NCI-H526 (cell line): ENCODE data around the gene C2CD4D.
"Not testable (repeated sequence)": the region's sequence is repeated elsewhere in the genome, so short reads cannot be mapped to it uniquely, and the experiment has no call there.

Experiments
- DNase-seq, 2 experiments: peaks; one replicate each; lab custom pipeline; 2025; lab: John Stamatoyannopoulos, UW

The C2CD4D gene

GRCh38 chr1:151858886-151859665, 19.5 kb upstream of the C2CD4D start:
- DNase-seq = no peak

GRCh38 chr1:151858030-151858746, 18.6 kb upstream of the C2CD4D start:
- no peak for DNase-seq

GRCh38 chr1:151855933-151856332, 16.3 kb upstream of the C2CD4D start:
- DNase-seq = no peak

- DNase-seq = not testable (repeated sequence)
Measured at GRCh38 chr1:151855516-151855915, 15.9 kb upstream of the C2CD4D start.

- DNase-seq = no peak
Measured at GRCh38 chr1:151854658-151855057, 15.0 kb upstream of the C2CD4D start.

GRCh38 chr1:151853411-151853943, 13.9 kb upstream of the C2CD4D start, which contains the start of gene THEM5:
TSS of gene THEM5 (minus strand) at chr1:151853712. CDS start at chr1:151853565, 147 bp downstream.
- no peak for DNase-seq

GRCh38 chr1:151852733-151853132, 13.1 kb upstream of the C2CD4D start:
- no peak for DNase-seq

GRCh38 chr1:151851886-151852285, 12.3 kb upstream of the C2CD4D start:
- no peak for DNase-seq

- no peak for DNase-seq
Measured at GRCh38 chr1:151849871-151850270, 10.3 kb upstream of the C2CD4D start.

- DNase-seq = no peak
Measured at GRCh38 chr1:151849126-151849525, 9.5 kb upstream of the C2CD4D start.

GRCh38 chr1:151847867-151848596, 8.4 kb upstream of the C2CD4D start:
- DNase-seq = no peak

- DNase-seq = no peak
Measured at GRCh38 chr1:151846686-151847237, 7.1 kb upstream of the C2CD4D start.

- no peak for DNase-seq
Measured at GRCh38 chr1:151846062-151846568, 6.5 kb upstream of the C2CD4D start.

- no peak for DNase-seq
Measured at GRCh38 chr1:151843398-151843797, 3.8 kb upstream of the C2CD4D start.

GRCh38 chr1:151841141-151841540, 1.5 kb upstream of the C2CD4D start:
- no peak for DNase-seq

GRCh38 chr1:151840421-151840820, 801 bp upstream of the C2CD4D start:
- DNase-seq = peak in 1 of 2 experiments; percentile 66

GRCh38 chr1:151839082-151839412, 573 bp downstream of the C2CD4D start:
- DNase-seq = no peak

- DNase-seq = no peak
Measured at GRCh38 chr1:151838222-151839081, 1.2 kb downstream of the C2CD4D start.

GRCh38 chr1:151837884-151838221, 1.8 kb downstream of the C2CD4D start:
- no peak for DNase-seq

GRCh38 chr1:151837197-151837596, 2.4 kb downstream of the C2CD4D start:
- no peak for DNase-seq

GRCh38 chr1:151835596-151835995, 4.0 kb downstream of the C2CD4D start:
- no peak for DNase-seq
